Measurements from ENCODE around the gene PIGQ. TPM values are rescaled to one million over a fixed set of nuclear protein-coding genes. Genes with fewer than 3 reads are reported as not detected.

Gene PIGQ
- total RNA-seq, 2 experiments from 2014 or later: 22.8 to 27.0 TPM

DNA sequence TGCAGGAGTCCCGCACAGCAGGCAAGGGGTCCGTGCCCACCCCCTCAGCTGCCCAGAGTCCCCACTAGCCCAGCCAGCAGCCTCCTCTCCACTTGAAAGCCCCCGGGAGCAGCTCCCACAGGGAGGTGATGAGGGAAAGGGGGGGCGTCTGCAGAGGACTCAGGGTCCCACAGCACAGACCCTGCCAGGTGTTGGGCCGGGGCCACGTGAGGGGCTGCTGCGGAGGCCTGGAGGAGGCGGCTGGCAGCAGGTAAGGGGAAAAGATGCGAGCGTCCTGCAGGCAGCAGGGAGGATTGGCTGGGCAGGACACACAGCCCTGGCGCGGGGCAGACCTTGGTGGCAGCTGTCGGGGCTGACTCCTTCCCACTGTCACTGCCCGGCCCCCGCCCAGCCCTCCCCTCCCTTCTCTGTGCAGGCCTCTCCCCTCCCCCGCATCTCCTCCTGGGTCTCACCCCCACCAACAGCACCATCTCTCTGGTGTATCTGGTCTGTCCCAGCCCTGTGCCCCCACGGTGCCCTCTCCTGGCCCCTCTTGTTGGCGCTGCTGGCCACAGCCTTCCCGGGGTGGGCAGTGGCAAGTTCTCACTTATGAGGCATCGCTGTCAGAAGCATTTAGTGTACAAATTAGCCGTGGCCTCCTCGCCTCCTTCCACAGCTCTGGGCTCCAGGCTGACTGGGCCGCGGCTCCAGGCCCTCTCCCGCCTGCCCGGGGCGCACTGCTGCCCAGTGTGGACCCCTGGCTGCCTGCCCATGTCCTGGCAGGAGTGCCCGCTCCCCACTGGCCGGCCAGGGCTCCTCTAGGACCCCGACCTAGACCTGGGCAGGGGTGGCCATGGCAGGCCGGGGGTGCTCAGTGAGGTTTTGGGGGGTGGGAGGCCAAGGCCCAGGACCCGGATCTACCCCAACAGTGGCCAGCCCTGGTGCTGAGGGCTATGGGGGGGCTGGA is 14.0 kb upstream of the PIGQ start:
- POLR2A ChIA-PET: no interaction called here
- Mint-ChIP-seq H3K9me3 (no peaks in the 10 kb centered on the region), H3K4me1 (ENCODE audit: low read depth) (no peaks in the 10 kb centered on the region), H3K27me3 (peaks cover 6% of the 10 kb centered on the region), H3K27ac (no peak overlapping the region), H3K4me3 (no peak overlapping the region), H3K36me3 (ENCODE audit: low read depth) (no peaks in the 10 kb centered on the region)
- H3K4me1 ChIP-seq (ENCODE audit: insufficient read depth, low read length): peaks cover 4% of the 10 kb centered on the region
- H3K9me3 ChIP-seq (ENCODE audit: control insufficient read depth in 1 of 2, insufficient read depth in 1 of 2, low read length in 2 of 2): peaks cover 0 to 12% of the 10 kb centered on the region in 2 experiments
- H3K4me3 ChIP-seq (ENCODE audit: low read length): no peak overlapping the region
- ATAC-seq (ENCODE audit: poor library complexity) (no peak), DNase-seq (no peak)
- H3K27me3 ChIP-seq (ENCODE audit: control insufficient read depth in 1 of 2, insufficient read depth in 2 of 2, low read length in 2 of 2): peaks cover 11 to 16% of the 10 kb centered on the region in 2 experiments
- H3K27ac ChIP-seq (ENCODE audit: low read depth in 1 of 2, low read length in 2 of 2): no peak overlapping the region
- intact Hi-C loops (cut with DNase I, micrococcal nuclease): no loop called here
- H3K36me3 ChIP-seq (ENCODE audit: insufficient read depth, low read length): peaks cover 18% of the 10 kb centered on the region
- TF ChIP-seq, protein P1, sequence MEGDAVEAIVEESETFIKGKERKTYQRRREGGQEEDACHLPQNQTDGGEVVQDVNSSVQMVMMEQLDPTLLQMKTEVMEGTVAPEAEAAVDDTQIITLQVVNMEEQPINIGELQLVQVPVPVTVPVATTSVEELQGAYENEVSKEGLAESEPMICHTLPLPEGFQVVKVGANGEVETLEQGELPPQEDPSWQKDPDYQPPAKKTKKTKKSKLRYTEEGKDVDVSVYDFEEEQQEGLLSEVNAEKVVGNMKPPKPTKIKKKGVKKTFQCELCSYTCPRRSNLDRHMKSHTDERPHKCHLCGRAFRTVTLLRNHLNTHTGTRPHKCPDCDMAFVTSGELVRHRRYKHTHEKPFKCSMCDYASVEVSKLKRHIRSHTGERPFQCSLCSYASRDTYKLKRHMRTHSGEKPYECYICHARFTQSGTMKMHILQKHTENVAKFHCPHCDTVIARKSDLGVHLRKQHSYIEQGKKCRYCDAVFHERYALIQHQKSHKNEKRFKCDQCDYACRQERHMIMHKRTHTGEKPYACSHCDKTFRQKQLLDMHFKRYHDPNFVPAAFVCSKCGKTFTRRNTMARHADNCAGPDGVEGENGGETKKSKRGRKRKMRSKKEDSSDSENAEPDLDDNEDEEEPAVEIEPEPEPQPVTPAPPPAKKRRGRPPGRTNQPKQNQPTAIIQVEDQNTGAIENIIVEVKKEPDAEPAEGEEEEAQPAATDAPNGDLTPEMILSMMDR (IDR thresholded peaks at IDR 0.05): no peak
- CTCF ChIA-PET: no interaction called here

DNA sequence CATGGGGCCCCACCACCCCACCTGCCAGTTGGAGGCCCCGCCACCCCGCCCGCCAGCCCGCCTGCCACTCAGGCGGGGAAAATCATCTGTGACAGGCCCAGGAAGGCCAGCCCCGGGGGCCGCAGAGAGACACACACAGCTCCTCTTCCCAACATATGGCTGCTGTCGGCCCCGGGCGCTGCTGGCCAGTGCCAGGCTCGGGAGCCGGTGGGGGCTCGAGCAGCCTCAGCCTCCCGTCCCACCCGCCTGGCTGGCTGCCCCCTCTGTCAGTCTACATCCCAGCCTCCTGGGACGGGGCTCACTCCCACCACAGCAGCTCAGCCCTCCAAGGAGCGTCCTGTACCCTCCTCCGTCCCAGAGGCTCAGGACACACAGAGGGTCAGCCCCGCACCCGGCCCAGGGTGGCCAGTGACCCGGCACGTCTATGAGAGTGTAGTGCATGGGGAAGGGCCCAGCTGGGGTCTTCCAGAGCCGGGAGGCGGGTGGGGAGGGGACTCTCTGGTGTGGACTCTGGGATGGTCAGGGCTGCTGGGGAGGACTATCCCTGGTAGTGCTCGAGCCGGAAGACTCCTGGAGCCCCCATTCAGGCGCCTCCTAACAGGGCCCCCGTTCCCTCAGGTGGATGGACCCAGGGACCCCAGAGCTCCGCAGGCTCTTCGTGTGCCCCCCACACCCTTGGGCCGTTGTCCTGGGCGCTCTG is 13.1 kb upstream of the PIGQ start:
- Histone ChIP-seq H3K27me3 (ENCODE audit: control insufficient read depth in 1 of 2, insufficient read depth in 2 of 2, low read length in 2 of 2) (peaks cover 17 to 24% of the 10 kb centered on the region in 2 experiments), H3K36me3 (ENCODE audit: insufficient read depth, low read length) (peaks cover 12% of the 10 kb centered on the region), H3K4me1 (ENCODE audit: insufficient read depth, low read length) (peaks cover 4% of the 10 kb centered on the region), H3K4me3 (ENCODE audit: low read length) (no peak overlapping the region), H3K27ac (ENCODE audit: low read depth in 1 of 2, low read length in 2 of 2) (no peak overlapping the region), H3K9me3 (ENCODE audit: control insufficient read depth in 1 of 2, insufficient read depth in 1 of 2, low read length in 2 of 2) (peaks cover 0 to 20% of the 10 kb centered on the region in 2 experiments)
- ChIA-PET CTCF (no interaction called here), POLR2A (no interaction called here)
- intact Hi-C loops (cut with DNase I, micrococcal nuclease): no loop called here
- H3K9me3 Mint-ChIP-seq: no peaks in the 10 kb centered on the region
- peaks cover 6% of the 10 kb centered on the region for H3K27me3 Mint-ChIP-seq
- no peaks in the 10 kb centered on the region for H3K36me3 Mint-ChIP-seq (ENCODE audit: low read depth)
- no peak overlapping the region for H3K4me3 Mint-ChIP-seq
- H3K27ac Mint-ChIP-seq: no peak overlapping the region
- TF ChIP-seq, protein P1 (IDR thresholded peaks at IDR 0.05): no peak
- no peaks in the 10 kb centered on the region for H3K4me1 Mint-ChIP-seq (ENCODE audit: low read depth)
- DNase-seq (no peak), ATAC-seq (ENCODE audit: poor library complexity) (no peak)

DNA sequence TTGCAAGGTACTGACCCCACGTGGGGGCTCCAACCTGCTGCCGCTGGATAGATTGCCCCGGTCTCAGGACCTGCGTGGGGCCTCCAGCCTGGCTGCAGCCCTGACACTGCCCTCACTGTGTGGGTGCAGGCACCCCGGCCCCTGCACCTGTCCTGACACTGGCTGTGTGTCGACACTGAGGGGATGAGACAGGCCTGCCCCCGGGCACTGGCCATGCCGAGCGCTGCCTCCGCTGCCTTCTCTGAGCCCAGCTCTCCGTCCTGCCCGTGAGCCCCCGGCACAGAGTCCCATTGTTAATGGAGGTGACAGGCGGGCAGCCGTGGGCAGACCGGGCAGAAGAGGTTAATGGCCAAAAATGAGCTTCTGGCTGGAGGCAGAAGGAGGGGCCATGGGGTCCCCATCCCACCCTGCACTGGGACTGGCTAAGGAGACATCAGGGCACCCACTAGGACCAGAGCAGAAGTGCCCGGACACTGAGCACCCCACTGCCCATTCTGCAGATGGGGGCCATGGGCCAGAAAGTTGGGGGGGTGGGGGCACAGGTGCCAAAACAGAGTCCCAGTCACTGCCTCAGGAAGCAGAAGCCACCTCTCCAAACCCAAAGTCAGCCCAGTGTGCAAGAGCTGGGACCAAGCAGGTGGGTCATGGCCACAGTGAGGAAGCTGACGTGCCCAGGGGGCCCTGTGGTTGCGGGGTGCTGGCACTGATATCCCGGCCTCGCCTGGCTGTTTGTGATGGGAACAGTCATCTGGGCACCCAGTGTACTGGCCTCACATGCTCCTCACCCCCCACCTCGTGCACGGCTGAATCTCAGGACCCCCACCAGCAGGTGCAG is 12.1 kb upstream of the PIGQ start:
- no peak overlapping the region for H3K27ac Mint-ChIP-seq
- peaks cover 0 to 23% of the 10 kb centered on the region in 2 experiments for H3K9me3 ChIP-seq (ENCODE audit: control insufficient read depth in 1 of 2, insufficient read depth in 1 of 2, low read length in 2 of 2)
- ATAC-seq (ENCODE audit: poor library complexity) (no peak), DNase-seq (no peak)
- ChIA-PET POLR2A (no interaction called here), CTCF (no interaction called here)
- H3K9me3 Mint-ChIP-seq: no peaks in the 10 kb centered on the region
- H3K27ac ChIP-seq (ENCODE audit: low read depth in 1 of 2, low read length in 2 of 2): no peak overlapping the region
- no peak overlapping the region for H3K4me3 ChIP-seq (ENCODE audit: low read length)
- peaks cover 5% of the 10 kb centered on the region for H3K36me3 ChIP-seq (ENCODE audit: insufficient read depth, low read length)
- H3K4me1 Mint-ChIP-seq (ENCODE audit: low read depth): peaks cover 4% of the 10 kb centered on the region
- intact Hi-C loops (cut with DNase I, micrococcal nuclease): no loop called here
- H3K27me3 Mint-ChIP-seq: peaks cover 6% of the 10 kb centered on the region
- TF ChIP-seq, protein P1 (IDR thresholded peaks at IDR 0.05): no peak
- peaks cover 17 to 24% of the 10 kb centered on the region in 2 experiments for H3K27me3 ChIP-seq (ENCODE audit: control insufficient read depth in 1 of 2, insufficient read depth in 2 of 2, low read length in 2 of 2)
- H3K4me3 Mint-ChIP-seq: no peak overlapping the region
- no peaks in the 10 kb centered on the region for H3K36me3 Mint-ChIP-seq (ENCODE audit: low read depth)
- peaks cover 4% of the 10 kb centered on the region for H3K4me1 ChIP-seq (ENCODE audit: insufficient read depth, low read length)

All from CD4-positive, alpha-beta T cell (primary cell).